Transverse colon (tissue), 4 donors: Measurements from ENCODE around the gene PSMB7. TPM values are rescaled to one million over a fixed set of nuclear protein-coding genes. Genes with fewer than 3 reads are reported as not detected.

Source experiments
- DNase-seq: peaks from one replicate; pipeline ENCODE4 v3.0.0-alpha.2; 2019
- H3K27ac ChIP-seq, 4 donors: fragments of 200-600 bp; sonication (generic); 2 replicates each; pipeline ENCODE4 v1.5.1; 2016 to 2018; ENCODE audit warnings: inconsistent platforms in 4 of 4
- H3K27me3 ChIP-seq: fragments of 200-600 bp; sonication (generic); 2 replicates; pipeline ENCODE4 v1.5.1; 2017; ENCODE audit warnings: inconsistent platforms
- H3K36me3 ChIP-seq, 4 donors: fragments of 200-600 bp; sonication (generic); 2 replicates each; pipeline ENCODE4 v1.5.1; 2017 to 2019; ENCODE audit warnings: inconsistent platforms in 4 of 4
- H3K4me1 ChIP-seq, 4 donors: fragments of 200-600 bp; sonication (generic); 2 replicates each; pipeline ENCODE4 v1.5.1; 2017 to 2020; ENCODE audit warnings: inconsistent platforms in 4 of 4
- H3K4me3 ChIP-seq, 4 donors: fragments of 200-600 bp; sonication (generic); 1 replicate in 1 of 4; 2 replicates in 3 of 4; pipeline versions ENCODE4 v1.5.1 to v1.6.1; 2017 to 2019; ENCODE audit warnings: inconsistent platforms in 4 of 4
- H3K9me3 ChIP-seq, 2 donors: fragments of 200-600 bp; sonication (generic); 2 replicates each; pipeline ENCODE4 v1.5.1; 2017 to 2019; ENCODE audit warnings: inconsistent platforms in 2 of 2
- CTCF ChIP-seq, 5 experiments: fragments of 200-600 bp in 3 of 5; fragments of 450-650 bp in 2 of 5; sonication (generic) in 3 of 5; IDR thresholded peaks; 1 replicate in 2 of 5; 2 replicates in 3 of 5; pipeline ENCODE4 v1.5.1; 2016 to 2017; ENCODE audit warnings: antibody characterized with exemption in 5 of 5, inconsistent platforms in 3 of 5, mild to moderate bottlenecking in 2 of 5, moderate library complexity in 1 of 5
- EP300 ChIP-seq: sonication (generic); formaldehyde crosslinking; IDR thresholded peaks from one replicate; pipeline ENCODE4 v1.6.1; 2017; ENCODE audit warnings: antibody characterized with exemption, low read depth
- POLR2A ChIP-seq: fragments of 450-650 bp; IDR thresholded peaks from one replicate; pipeline ENCODE4 v1.6.1; 2016; ENCODE audit warnings: antibody characterized with exemption, mild to moderate bottlenecking, moderate library complexity
- POLR2AphosphoS5 ChIP-seq, 3 donors: sonication (generic); formaldehyde crosslinking; IDR thresholded peaks; one replicate each; pipeline ENCODE4 v1.6.1; 2016; ENCODE audit warnings: antibody characterized with exemption in 3 of 3
- WGBS, 2 donors: methylation state at CpG; one replicate each; pipeline ENCODE4 v1.1.5; 2018; ENCODE audit warnings: low coverage in 1 of 2; 5-methylcytosine and 5-hydroxymethylcytosine counted together
- in situ Hi-C, 4 donors: fragments of 200-750 bp; cut with MboI; loops; one replicate each; pipeline versions ENCODE4 v1.15.0 to v1.15.1; 2017; ENCODE audit warnings: low sequenced_read_pairs in 3 of 4, low pct_ligation_motif_present in 1 of 4, low pct_unique_long_range_greater_than_20kb in 1 of 4
- intact Hi-C: fragments of 100-400 bp; cut with DNase I; formaldehyde crosslinking; loops from one replicate; pipeline ENCODE4 v1.15.1; 2023; ENCODE audit warnings: low total_unique reads
- total RNA-seq, 4 donors: library from RNA; depleted of rRNA; stranded (reverse); fragments of >200 nt; gene quantifications; one replicate each; pipeline ENCODE4 v1.1.0, GENCODE V29; 2016

Gene PSMB7
- total RNA-seq, 4 donors from 2014 or later, result 11.6 to 136 (median 51.6) TPM

- 83 to 85% methylated on average over 1 to 11 of the region's 11 CpGs for WGBS, 2 donors
- Histone ChIP-seq H3K9me3 (no peaks in the 10 kb centered on the region), H3K27ac (no peak overlapping the region), H3K4me1 (peaks cover 0 to 4% (median 0%) of the 10 kb centered on the region in 4 donors), H3K27me3 (no peaks in the 10 kb centered on the region), H3K36me3 (no peaks in the 10 kb centered on the region), H3K4me3 (no peak overlapping the region)
- intact Hi-C loops, result no loop called here
- TF ChIP-seq POLR2A, result no peak
- TF ChIP-seq CTCF (IDR thresholded peaks at IDR 0.05), result no peak
- TF ChIP-seq POLR2AphosphoS5 (IDR thresholded peaks at IDR 0.05), result no peak
- DNase-seq, result no peak
- in situ Hi-C loops, result no loop called here
Measured at GRCh38 chr9:124359855-124360678, 55.2 kb downstream of the PSMB7 start.

GRCh38 chr9:124359426-124359825 lies 55.8 kb downstream of the PSMB7 start:
- H3K27me3 ChIP-seq, result no peaks in the 10 kb centered on the region
- in situ Hi-C loops (no loop called here), intact Hi-C loops (no loop called here)
- H3K27ac ChIP-seq, result no peak overlapping the region
- no peak for DNase-seq
- 98 to 100% methylated on average over 2 to 6 of the region's 6 CpGs for WGBS, 2 donors
- no peak overlapping the region for H3K4me3 ChIP-seq
- no peaks in the 10 kb centered on the region for H3K9me3 ChIP-seq
- H3K4me1 ChIP-seq, result peaks cover 0 to 4% (median 0%) of the 10 kb centered on the region in 4 donors
- H3K36me3 ChIP-seq, result no peaks in the 10 kb centered on the region
- TF ChIP-seq CTCF (IDR thresholded peaks at IDR 0.05) (no peak), POLR2AphosphoS5 (IDR thresholded peaks at IDR 0.05) (no peak), EP300 (no peak), POLR2A (no peak)

GRCh38 chr9:124358631-124359030 lies 56.6 kb downstream of the PSMB7 start:
- WGBS, 2 donors, result 90 to 96% methylated on average over 10 to 13 of the region's 13 CpGs
- H3K4me3 ChIP-seq, result no peak overlapping the region
- in situ Hi-C loops (no loop called here), intact Hi-C loops (no loop called here)
- peaks cover 0 to 4% (median 0%) of the 10 kb centered on the region in 4 donors for H3K4me1 ChIP-seq
- DNase-seq, result no peak
- H3K36me3 ChIP-seq, result peaks cover 0 to under 1% (median 0%) of the 10 kb centered on the region in 4 donors
- no peaks in the 10 kb centered on the region for H3K9me3 ChIP-seq
- no peak overlapping the region for H3K27ac ChIP-seq
- H3K27me3 ChIP-seq, result no peaks in the 10 kb centered on the region
- TF ChIP-seq EP300 (no peak), CTCF (IDR thresholded peaks at IDR 0.05) (no peak), POLR2AphosphoS5 (IDR thresholded peaks at IDR 0.05) (no peak), POLR2A (no peak)

GRCh38 chr9:124357721-124358361 lies 57.4 kb downstream of the PSMB7 start:
- no peaks in the 10 kb centered on the region for H3K27me3 ChIP-seq
- 50 to 85% methylated on average over 2 to 13 of the region's 13 CpGs for WGBS, 2 donors
- H3K9me3 ChIP-seq, result no peaks in the 10 kb centered on the region
- H3K27ac ChIP-seq, result no peak overlapping the region
- H3K4me3 ChIP-seq, result no peak overlapping the region
- DNase-seq, result no peak
- peaks cover 0 to 8% (median 3%) of the 10 kb centered on the region in 4 donors for H3K36me3 ChIP-seq
- TF ChIP-seq POLR2AphosphoS5 (IDR thresholded peaks at IDR 0.05) (no peak), EP300 (no peak), CTCF (IDR thresholded peaks at IDR 0.05) (no peak), POLR2A (no peak)
- peaks cover 0 to 4% (median 0%) of the 10 kb centered on the region in 4 donors for H3K4me1 ChIP-seq
- intact Hi-C loops (no loop called here), in situ Hi-C loops (no loop called here)
